ENCODE data around the gene FHAD1. TPM values are rescaled to one million over a fixed set of nuclear protein-coding genes. Genes with fewer than 3 reads are reported as not detected.
A peak's percentile ranks its signal among the peaks of the same experiment; 100 is the strongest.

FHAD1 gene
- total and polyA plus RNA-seq, 9 of the 15 experiments (the other 6 are each of a cell fraction or from before 2014, with no cell fraction given): 0.32 to 2.1 (median 1.5) TPM; not detected in 1

GRCh38 chr1:15295696-15296095, 48.7 kb downstream of the FHAD1 start (continued):
- TF ChIP-seq RNF219 (CRISPR knock-in tag; IDR thresholded peaks at IDR 0.05): no peak
- TF ChIP-seq PHB (CRISPR knock-in tag; IDR thresholded peaks at IDR 0.05): no peak

GRCh38 chr1:15296585-15297321, 49.7 kb downstream of the FHAD1 start:
- POLR2A ChIA-PET: interaction anchor here (0.7 kb wide), 1 partner anchor 12 kb away, joined by 3 read pairs; no protein-coding TSS in a partner anchor
- Histone ChIP-seq H3K27ac (ENCODE audit: extremely low read depth, low read depth, low read length) (no peak overlapping the region), H3K36me3 (ENCODE audit: control insufficient read depth, insufficient read depth, low read length) (no peaks in the 10 kb centered on the region), H3K4me1 (replicated peaks in 1 of 2; ENCODE audit: control insufficient read depth in 2 of 2, insufficient read depth in 2 of 2, low read length in 2 of 2) (no peaks in the 10 kb centered on the region), H4K20me1 (replicated peaks; ENCODE audit: control insufficient read depth, insufficient read depth, low read length) (no peaks in the 10 kb centered on the region), H3K9me1 (ENCODE audit: control insufficient read depth, insufficient read depth, low read length) (no peaks in the 10 kb centered on the region), H3K4me3 (no peak overlapping the region), H3K9ac (ENCODE audit: insufficient read depth in 1 of 2, low read depth in 2 of 2, low read length in 2 of 2) (no peak overlapping the region), H2AFZ (ENCODE audit: low read depth, low read length) (no peak overlapping the region), H3K79me2 (ENCODE audit: control insufficient read depth, insufficient read depth, low read length) (no peaks in the 10 kb centered on the region), H3K9me3 (replicated peaks; ENCODE audit: control insufficient read depth, insufficient read depth, low read depth, low read length) (no peaks in the 10 kb centered on the region), H3K4me2 (ENCODE audit: insufficient read depth, low read length) (no peak overlapping the region), H3K27me3 (ENCODE audit: control insufficient read depth in 2 of 2, insufficient read depth in 2 of 2, low read length in 2 of 2) (peaks cover 0 to 18% of the 10 kb centered on the region in 2 experiments; a peak in 4 of 5 replicates)
- ATAC-seq (no peak), FAIRE-seq (peak; percentile 62), DNase-seq (ENCODE audit: extremely low read depth in 1 of 4, low spot score in 3 of 4) (peak in 1 of 4 experiments; percentile 25)
- CTCF ChIA-PET (ENCODE audit: low intra/inter-chr PET ratio): interaction anchor here (1.3 kb wide), 1 partner anchor 8 kb away, joined by 4 read pairs; no protein-coding TSS in a partner anchor
- BruUV-seq (replicated peaks): no TSS peak
- in situ Hi-C loops (cut with MboI) (no loop called here), intact Hi-C loops (cut with micrococcal nuclease) (no loop called here)
- WGBS (ENCODE audit: insufficient coverage, low coverage, missing lambda C conversion rate): 30% methylated on average over 9 of the region's 9 CpGs
- no peak for TF ChIP-seq FOXM1 (IDR thresholded peaks at IDR 0.05; ENCODE audit: low read depth)
- no peak for TF ChIP-seq FOXM1 (CRISPR knock-in tag; IDR thresholded peaks at IDR 0.05; ENCODE audit: low read depth)
- TF ChIP-seq UBTF (IDR thresholded peaks at IDR 0.05; ENCODE audit: borderline replicate concordance in 1 of 2, low read depth in 2 of 2, low read length in 2 of 2): no peak
- TF ChIP-seq HNRNPL (IDR thresholded peaks at IDR 0.05; ENCODE audit: low read depth, low read length): no peak
- TF ChIP-seq FIP1L1 (IDR thresholded peaks at IDR 0.05; ENCODE audit: low read depth, low read length, poor library complexity, severe bottlenecking): no peak
- TF ChIP-seq POLR2H (tag; IDR thresholded peaks at IDR 0.05; ENCODE audit: low read depth): no peak
- TF ChIP-seq SFPQ (IDR thresholded peaks at IDR 0.05; ENCODE audit: low read depth, low read length): no peak
- no peak for TF ChIP-seq NFIC (IDR thresholded peaks at IDR 0.05)
- TF ChIP-seq HDAC6 (IDR thresholded peaks at IDR 0.05; ENCODE audit: low read depth, low read length): no peak
- TF ChIP-seq ZNF75A (CRISPR knock-in tag; IDR thresholded peaks at IDR 0.05): no peak
- no peak for TF ChIP-seq STAT5A (IDR thresholded peaks at IDR 0.05; ENCODE audit: borderline replicate concordance, low read length)

All from K562 (cell line).